Measurements from ENCODE around the gene ACOT8. TPM values are rescaled to one million over a fixed set of nuclear protein-coding genes. Genes with fewer than 3 reads are reported as not detected.

Gene ACOT8
- total RNA-seq, 1 experiment from 2014 or later = 33.4 TPM

- intact Hi-C loops (cut with micrococcal nuclease; ENCODE audit: unreplicated experiment) = loop anchor here (5.0 kb wide), 1 partner anchor 75 kb away; the partner anchor contains the start of genes CTSA and NEURL2
- DNase-seq = peak; percentile 55 to 96
- Histone ChIP-seq H3K27me3 (ENCODE audit: insufficient read depth, low read depth) (no peaks in the 10 kb centered on the region), H3K9me2 (ENCODE audit: insufficient read depth) (no peaks in the 10 kb centered on the region), H3K9me3 (ENCODE audit: insufficient read depth, low read depth) (no peaks in the 10 kb centered on the region), H3K79me2 (ENCODE audit: low read depth) (peaks cover 28% of the 10 kb centered on the region), H2AFZ (no peak overlapping the region), H3K27ac (peak overlapping the region; percentile 71), H3K36me3 (ENCODE audit: low read depth) (peaks cover 14% of the 10 kb centered on the region; the same call in 1 of the 2 replicates), H3K4me3 (no peak overlapping the region), H3K4me2 (peak overlapping the region; percentile 62), H3F3A (ENCODE audit: insufficient read depth, low read depth) (peaks cover 70% of the 10 kb centered on the region), H3K4me1 (replicated peaks; ENCODE audit: insufficient read depth) (peaks cover 59% of the 10 kb centered on the region), H4K20me1 (ENCODE audit: insufficient read depth) (no peaks in the 10 kb centered on the region)
- TF ChIP-seq CTCF (conservative IDR thresholded peaks at IDR 0.05) (no peak), EZH2 (IDR thresholded peaks at IDR 0.05; ENCODE audit: low read depth) (no peak)
- ChIA-PET CTCF (no interaction called here), POLR2A (ENCODE audit: unreplicated experiment) (interaction anchor here (0.5 to 0.8 kb wide), 5 partner anchors 63 to 1651 kb away, joined by 3 to 7 read pairs (median 3); no protein-coding TSS in a partner anchor)
- BruUV-seq (replicated peaks) = no TSS peak
Measured at GRCh38 chr20:45817376-45818194, 39.6 kb downstream of the ACOT8 start.

- H3K4me3 ChIP-seq = no peak overlapping the region
- peak in 1 of 2 experiments; percentile 31 for DNase-seq
- H3K79me2 ChIP-seq (ENCODE audit: low read depth) = peaks cover 29% of the 10 kb centered on the region
- H2AFZ ChIP-seq = no peak overlapping the region
- POLR2A ChIA-PET (ENCODE audit: unreplicated experiment) = interaction anchor here (0.8 kb wide), 1 partner anchor 88 kb away, joined by 7 read pairs; no protein-coding TSS in a partner anchor
- H3K36me3 ChIP-seq (ENCODE audit: low read depth) = peaks cover 14% of the 10 kb centered on the region; the same call in 1 of the 2 replicates
- peaks cover 66% of the 10 kb centered on the region for H3F3A ChIP-seq (ENCODE audit: insufficient read depth, low read depth)
- H4K20me1 ChIP-seq (ENCODE audit: insufficient read depth) = no peaks in the 10 kb centered on the region
- TF ChIP-seq EZH2 (IDR thresholded peaks at IDR 0.05; ENCODE audit: low read depth) (no peak), CTCF (conservative IDR thresholded peaks at IDR 0.05) (no peak)
- H3K9me3 ChIP-seq (ENCODE audit: insufficient read depth, low read depth) = no peaks in the 10 kb centered on the region
- no peaks in the 10 kb centered on the region for H3K27me3 ChIP-seq (ENCODE audit: insufficient read depth, low read depth)
- H3K9me2 ChIP-seq (ENCODE audit: insufficient read depth) = no peaks in the 10 kb centered on the region
- peak overlapping the region; percentile 62 for H3K4me2 ChIP-seq
- H3K4me1 ChIP-seq (replicated peaks; ENCODE audit: insufficient read depth) = peaks cover 54% of the 10 kb centered on the region
- peak overlapping the region; percentile 71 for H3K27ac ChIP-seq
- BruUV-seq (replicated peaks) = no TSS peak
- CTCF ChIA-PET = no interaction called here
- intact Hi-C loops (cut with micrococcal nuclease; ENCODE audit: unreplicated experiment) = loop anchor here (5.0 kb wide), 1 partner anchor 75 kb away; the partner anchor contains the start of genes CTSA and NEURL2
Measured at GRCh38 chr20:45816951-45817350, 40.2 kb downstream of the ACOT8 start.

- no peaks in the 10 kb centered on the region for H4K20me1 ChIP-seq (ENCODE audit: insufficient read depth)
- no peaks in the 10 kb centered on the region for H3K27me3 ChIP-seq (ENCODE audit: insufficient read depth, low read depth)
- DNase-seq = peak in 1 of 2 experiments; percentile 19
- H2AFZ ChIP-seq = no peak overlapping the region
- CTCF ChIA-PET = no interaction called here
- peak overlapping the region; percentile 77; the same call in 1 of the 2 replicates for H3K4me3 ChIP-seq
- POLR2A ChIA-PET (ENCODE audit: unreplicated experiment) = no interaction called here
- H3F3A ChIP-seq (ENCODE audit: insufficient read depth, low read depth) = peaks cover 75% of the 10 kb centered on the region
- peaks cover 53% of the 10 kb centered on the region for H3K4me1 ChIP-seq (replicated peaks; ENCODE audit: insufficient read depth)
- no peak overlapping the region for H3K27ac ChIP-seq
- no TSS peak for BruUV-seq (replicated peaks)
- TF ChIP-seq EZH2 (IDR thresholded peaks at IDR 0.05; ENCODE audit: low read depth) = no peak
- TF ChIP-seq CTCF (conservative IDR thresholded peaks at IDR 0.05) = no peak
- H3K4me2 ChIP-seq = peak overlapping the region; percentile 60
- H3K36me3 ChIP-seq (ENCODE audit: low read depth) = peaks cover 36% of the 10 kb centered on the region
- H3K9me2 ChIP-seq (ENCODE audit: insufficient read depth) = no peaks in the 10 kb centered on the region
- H3K9me3 ChIP-seq (ENCODE audit: insufficient read depth, low read depth) = no peaks in the 10 kb centered on the region
- peaks cover 29% of the 10 kb centered on the region for H3K79me2 ChIP-seq (ENCODE audit: low read depth)
- intact Hi-C loops (cut with micrococcal nuclease; ENCODE audit: unreplicated experiment) = loop anchor here (5.0 kb wide), 1 partner anchor 148 kb away; no protein-coding TSS in a partner anchor
Measured at GRCh38 chr20:45814314-45814713, 42.9 kb downstream of the ACOT8 start.

Data from PC-9 (cell line).